Central memory CD8-positive, alpha-beta T cell (primary cell): ENCODE measurements around the gene EGFR.

Experiments
- ATAC-seq: fragments of 150-1000 bp; cut with Tn5 transposase; replicated peaks from 2 replicates; pipeline ENCODE4 v1.10.0; 2022; ENCODE audit warnings: mild to moderate bottlenecking, moderate FRiP score, moderate number of reproducible peaks; ENCODE audit not compliant: poor library complexity, severe bottlenecking; ENCODE audit errors: extremely low read depth
- DNase-seq, 2 donors: peaks; one replicate each; pipeline ENCODE4 v3.0.0; 2021; ENCODE audit warnings: low spot score in 2 of 2
- H3K27ac Mint-ChIP-seq: one replicate; pipeline ENCODE4 v1.8.0; 2022; ENCODE audit warnings: low read depth, mild to moderate bottlenecking, moderate library complexity, mixed read lengths
- H3K27me3 Mint-ChIP-seq: one replicate; pipeline ENCODE4 v1.8.0; 2022; ENCODE audit warnings: mixed read lengths
- H3K36me3 Mint-ChIP-seq: one replicate; pipeline ENCODE4 v1.8.0; 2022; ENCODE audit warnings: mild to moderate bottlenecking, moderate library complexity, mixed read lengths; ENCODE audit not compliant: insufficient read depth
- H3K4me1 Mint-ChIP-seq: one replicate; pipeline ENCODE4 v1.8.0; 2022; ENCODE audit warnings: mixed read lengths
- H3K4me3 Mint-ChIP-seq: one replicate; pipeline ENCODE4 v1.8.0; 2022; ENCODE audit warnings: mild to moderate bottlenecking, moderate library complexity, mixed read lengths
- H3K9me3 Mint-ChIP-seq: one replicate; pipeline ENCODE4 v1.8.0; 2022; ENCODE audit warnings: mixed read lengths

Gene EGFR

DNA sequence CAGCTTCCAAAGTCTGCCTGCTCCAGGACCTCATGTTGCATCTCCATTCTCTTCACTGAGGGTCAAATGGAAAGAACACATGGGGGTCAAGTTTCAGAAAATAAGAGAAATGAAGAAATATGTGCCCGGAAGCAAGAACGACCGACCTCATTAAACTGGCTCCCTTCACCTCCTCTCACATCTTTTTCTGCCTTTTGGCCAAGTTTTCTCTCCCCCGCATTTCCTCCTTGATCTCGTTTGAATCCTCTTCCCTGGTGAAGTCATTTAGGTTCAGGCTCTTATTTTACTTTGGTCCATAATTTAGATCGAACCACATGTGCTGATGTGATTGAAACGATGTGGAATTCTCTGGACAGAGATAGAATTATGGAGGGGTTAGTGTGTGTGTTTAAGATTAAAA lies 44.2 kb downstream of the EGFR start:
- Mint-ChIP-seq H3K9me3 (no peaks in the 10 kb centered on the region), H3K4me1 (no peaks in the 10 kb centered on the region), H3K4me3 (no peak overlapping the region), H3K27ac (no peak overlapping the region), H3K36me3 (no peaks in the 10 kb centered on the region), H3K27me3 (peaks cover 54% of the 10 kb centered on the region)
- DNase-seq = no peak
- ATAC-seq = no peak

DNA sequence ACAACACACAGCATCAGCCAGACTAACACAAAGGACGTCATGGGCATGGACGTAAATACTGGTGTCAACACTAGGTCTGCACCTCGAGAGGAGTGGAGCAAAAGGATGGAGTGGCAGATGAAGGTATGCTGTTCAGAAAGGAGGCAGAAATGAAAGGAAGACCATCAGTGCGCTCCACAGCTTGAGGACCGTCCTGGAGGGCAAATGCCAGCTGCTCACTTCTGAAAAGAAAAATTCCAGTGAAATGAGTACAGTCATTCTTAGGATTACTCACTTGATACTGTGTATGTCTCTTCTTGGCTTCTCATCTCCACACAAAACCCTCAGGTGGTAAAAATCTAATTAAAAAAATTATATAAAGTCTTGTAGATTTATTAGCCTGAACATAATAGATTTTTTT lies 44.8 kb downstream of the EGFR start:
- Mint-ChIP-seq H3K27me3 (peaks cover 60% of the 10 kb centered on the region), H3K36me3 (no peaks in the 10 kb centered on the region), H3K4me1 (no peaks in the 10 kb centered on the region)

DNA sequence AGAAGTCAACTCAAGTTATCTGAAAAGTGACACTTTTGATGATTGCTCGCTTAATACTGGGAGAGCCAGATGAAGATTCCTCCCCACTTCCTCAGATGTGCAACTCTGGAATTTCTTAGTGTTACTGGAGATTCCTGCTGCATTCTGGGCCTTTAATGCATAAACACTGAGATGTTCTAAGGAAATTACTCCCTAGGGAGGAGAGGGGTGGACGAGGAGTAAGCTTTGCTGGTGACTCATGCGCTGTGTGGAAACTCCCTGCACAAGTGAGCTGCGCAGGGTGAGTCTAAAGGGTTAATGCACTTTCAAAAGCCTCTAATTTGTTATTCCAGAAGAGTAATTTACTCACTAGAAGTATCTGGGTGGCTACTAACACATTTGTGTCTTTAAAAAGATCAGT lies 46.3 kb downstream of the EGFR start:
- no peaks in the 10 kb centered on the region for H3K36me3 Mint-ChIP-seq
- no peak overlapping the region for H3K4me3 Mint-ChIP-seq
- DNase-seq = no peak
- H3K4me1 Mint-ChIP-seq = no peaks in the 10 kb centered on the region
- H3K27ac Mint-ChIP-seq = no peak overlapping the region
- no peak for ATAC-seq
- H3K27me3 Mint-ChIP-seq = peaks cover 74% of the 10 kb centered on the region
- no peaks in the 10 kb centered on the region for H3K9me3 Mint-ChIP-seq

More for the DNA sequence above, 44.8 kb downstream of the EGFR start:
- Mint-ChIP-seq H3K27ac (no peak overlapping the region), H3K9me3 (no peaks in the 10 kb centered on the region), H3K4me3 (no peak overlapping the region)
- DNase-seq = no peak
- ATAC-seq = no peak

DNA sequence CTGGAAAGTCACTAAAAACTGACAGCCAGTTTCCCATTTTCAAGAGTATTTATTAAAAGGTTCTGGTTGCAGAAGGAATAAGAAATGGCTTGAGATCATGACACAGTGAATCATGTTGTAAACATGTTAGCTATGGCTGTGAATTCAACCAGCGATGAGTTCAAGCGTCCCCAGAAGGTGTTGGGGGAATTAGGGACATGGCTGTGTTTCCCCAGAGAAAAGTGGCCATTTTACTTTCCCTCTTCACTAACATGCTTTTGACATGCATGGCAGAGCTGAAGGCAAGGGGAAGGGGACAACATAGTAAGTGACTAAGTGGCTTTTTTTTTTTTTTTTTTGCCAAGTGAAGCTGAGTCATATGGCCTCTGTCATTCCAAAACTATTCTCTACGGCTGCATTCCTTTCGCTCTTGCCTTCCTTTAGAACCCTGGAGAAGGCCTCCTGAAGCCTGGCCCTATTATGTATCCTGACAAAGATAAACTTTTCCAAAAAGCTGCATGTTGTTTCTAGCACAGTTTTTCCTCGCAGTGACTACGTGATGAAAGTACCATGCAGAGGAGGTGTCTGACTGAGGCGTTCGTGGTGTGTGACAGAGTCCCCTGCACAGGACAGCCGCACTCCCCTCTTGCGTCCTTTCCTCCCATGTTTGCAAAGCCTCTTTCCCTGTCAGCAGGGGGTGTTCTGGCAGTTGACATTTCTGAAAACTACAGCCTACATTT lies 46.9 kb downstream of the EGFR start:
- no peaks in the 10 kb centered on the region for H3K4me1 Mint-ChIP-seq
- no peaks in the 10 kb centered on the region for H3K36me3 Mint-ChIP-seq
- ATAC-seq (no peak), DNase-seq (no peak)
- peaks cover 70% of the 10 kb centered on the region for H3K27me3 Mint-ChIP-seq
- H3K27ac Mint-ChIP-seq = no peak overlapping the region
- H3K4me3 Mint-ChIP-seq = no peak overlapping the region
- H3K9me3 Mint-ChIP-seq = no peaks in the 10 kb centered on the region

DNA sequence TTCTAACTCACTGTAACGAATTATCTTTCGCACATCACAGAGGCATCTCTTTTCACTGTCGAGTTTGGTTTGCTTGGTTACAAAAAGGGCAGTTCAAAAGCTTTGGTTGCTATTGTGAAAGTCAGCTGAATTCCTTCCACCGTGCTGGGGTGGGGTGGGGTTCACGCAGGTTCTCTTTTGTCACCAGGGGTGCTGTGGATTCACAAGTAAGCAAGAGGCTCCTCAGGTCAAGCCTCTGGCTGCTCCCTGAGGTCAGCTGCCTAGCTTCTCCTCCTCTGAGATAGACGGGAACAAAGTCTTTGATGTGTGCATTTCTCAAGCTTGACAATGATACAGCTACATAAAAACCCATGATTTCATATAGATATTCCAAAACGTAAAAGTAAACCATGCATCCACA lies 47.7 kb downstream of the EGFR start:
- no peak overlapping the region for H3K27ac Mint-ChIP-seq
- DNase-seq (no peak), ATAC-seq (no peak)
- H3K4me1 Mint-ChIP-seq = no peaks in the 10 kb centered on the region
- H3K4me3 Mint-ChIP-seq = no peak overlapping the region
- H3K9me3 Mint-ChIP-seq = no peaks in the 10 kb centered on the region
- H3K36me3 Mint-ChIP-seq = no peaks in the 10 kb centered on the region
- peaks cover 73% of the 10 kb centered on the region for H3K27me3 Mint-ChIP-seq

DNA sequence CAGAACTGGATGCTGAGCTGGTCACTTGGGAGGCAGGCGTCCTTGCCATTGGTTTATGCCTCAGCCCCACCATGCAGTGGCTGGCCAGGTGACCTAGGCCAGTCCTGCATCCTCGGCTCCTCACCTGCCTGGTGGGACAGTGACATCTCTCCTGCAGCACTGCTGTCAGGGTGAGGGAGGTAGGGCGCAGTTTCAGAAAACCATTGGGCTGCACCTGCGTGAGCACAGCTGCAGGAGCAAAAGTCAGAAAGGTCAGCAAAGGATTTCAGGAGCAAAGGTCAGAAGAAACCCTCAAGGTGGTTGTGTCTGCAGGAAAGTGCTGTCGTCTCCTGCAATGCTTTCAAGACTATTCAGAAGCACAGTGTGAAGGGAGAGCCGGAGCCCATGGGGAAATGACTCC lies 48.1 kb downstream of the EGFR start:
- Mint-ChIP-seq H3K27me3 (peaks cover 69% of the 10 kb centered on the region), H3K4me1 (no peaks in the 10 kb centered on the region), H3K36me3 (no peaks in the 10 kb centered on the region), H3K27ac (no peak overlapping the region), H3K4me3 (no peak overlapping the region), H3K9me3 (no peaks in the 10 kb centered on the region)
- DNase-seq (no peak), ATAC-seq (no peak)

DNA sequence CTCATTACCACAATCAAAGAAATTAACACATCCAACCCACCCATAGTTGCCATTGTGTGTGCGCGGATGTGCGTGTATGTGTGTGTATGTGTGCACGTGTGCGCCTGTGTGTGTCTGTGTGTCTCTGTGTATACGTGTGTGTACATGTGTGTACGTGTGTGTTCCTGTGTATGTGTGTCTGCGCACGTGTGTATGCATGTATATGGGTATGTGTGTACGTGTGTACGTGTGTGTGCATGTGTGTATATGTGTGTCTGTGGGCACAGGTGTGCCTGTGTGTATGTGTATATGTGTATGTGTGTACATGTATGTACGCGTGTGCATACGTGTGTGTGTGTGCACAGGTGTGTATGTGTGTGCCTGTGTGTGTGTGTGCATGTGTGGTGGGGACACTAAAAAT lies 48.9 kb downstream of the EGFR start:
- no peak overlapping the region for H3K4me3 Mint-ChIP-seq

DNA sequence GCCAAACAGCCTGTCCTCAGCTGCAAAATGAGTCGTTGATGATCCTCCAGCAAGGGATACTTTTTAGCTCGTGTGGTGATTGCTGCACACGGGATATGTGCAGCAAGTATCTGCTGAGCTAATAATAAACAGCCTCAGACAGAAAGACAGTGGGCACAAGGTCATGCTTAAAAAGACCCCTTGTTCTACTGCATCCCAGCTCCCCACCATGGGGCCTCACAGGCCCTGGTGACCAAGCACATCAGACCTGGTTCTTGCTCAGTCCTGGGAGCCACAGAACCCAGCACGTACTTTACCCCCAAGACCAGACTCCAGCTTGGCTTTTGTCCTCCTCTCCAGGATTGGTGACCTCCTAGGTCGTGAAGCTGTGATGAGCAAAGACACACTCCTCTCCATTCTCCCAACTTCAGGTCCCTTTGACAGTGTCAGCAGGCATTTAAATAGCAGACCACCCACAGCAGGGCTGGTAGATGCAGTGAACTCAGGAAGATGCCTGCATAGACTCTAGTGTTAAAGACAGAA lies 50.5 kb downstream of the EGFR start:
- H3K27me3 Mint-ChIP-seq = peaks cover 45% of the 10 kb centered on the region
- peaks cover 1% of the 10 kb centered on the region for H3K36me3 Mint-ChIP-seq
- ATAC-seq (no peak), DNase-seq (no peak)
- peaks cover 12% of the 10 kb centered on the region for H3K4me1 Mint-ChIP-seq
- no peak overlapping the region for H3K27ac Mint-ChIP-seq
- H3K9me3 Mint-ChIP-seq = no peaks in the 10 kb centered on the region
- H3K4me3 Mint-ChIP-seq = no peak overlapping the region

More for the DNA sequence above, 48.9 kb downstream of the EGFR start:
- no peak for ATAC-seq
- H3K27me3 Mint-ChIP-seq = peaks cover 61% of the 10 kb centered on the region
- H3K9me3 Mint-ChIP-seq = no peaks in the 10 kb centered on the region
- no peak for DNase-seq
- no peaks in the 10 kb centered on the region for H3K4me1 Mint-ChIP-seq
- no peak overlapping the region for H3K27ac Mint-ChIP-seq
- no peaks in the 10 kb centered on the region for H3K36me3 Mint-ChIP-seq

DNA sequence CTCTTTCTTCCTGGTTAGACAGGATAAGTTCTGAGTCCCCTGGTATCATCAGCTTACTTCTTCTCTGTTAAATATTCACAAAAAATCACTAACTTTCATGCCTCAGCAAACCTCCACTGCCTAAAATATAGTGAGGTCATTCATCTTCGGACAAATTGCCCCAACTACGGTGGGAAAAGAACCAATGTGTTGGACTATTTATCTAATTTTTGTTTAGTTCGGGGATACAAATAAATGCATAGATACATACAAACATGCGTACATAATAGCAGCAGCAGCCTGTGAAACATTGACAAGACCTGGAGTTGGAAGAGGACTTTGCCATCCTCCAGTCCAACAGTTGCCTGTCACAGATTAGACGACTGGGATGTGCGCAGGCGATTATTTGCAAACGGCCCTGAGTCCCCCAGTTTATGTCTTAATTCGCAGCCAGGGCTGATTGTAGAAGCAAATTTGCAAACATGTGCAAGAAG lies 51.5 kb downstream of the EGFR start:
- no peak overlapping the region for H3K4me3 Mint-ChIP-seq
- H3K4me1 Mint-ChIP-seq = peaks cover 12% of the 10 kb centered on the region
- peaks cover 1% of the 10 kb centered on the region for H3K36me3 Mint-ChIP-seq
- H3K27me3 Mint-ChIP-seq = peaks cover 38% of the 10 kb centered on the region
- no peak overlapping the region for H3K27ac Mint-ChIP-seq
- H3K9me3 Mint-ChIP-seq = no peaks in the 10 kb centered on the region
- ATAC-seq = no peak
- no peak for DNase-seq

DNA sequence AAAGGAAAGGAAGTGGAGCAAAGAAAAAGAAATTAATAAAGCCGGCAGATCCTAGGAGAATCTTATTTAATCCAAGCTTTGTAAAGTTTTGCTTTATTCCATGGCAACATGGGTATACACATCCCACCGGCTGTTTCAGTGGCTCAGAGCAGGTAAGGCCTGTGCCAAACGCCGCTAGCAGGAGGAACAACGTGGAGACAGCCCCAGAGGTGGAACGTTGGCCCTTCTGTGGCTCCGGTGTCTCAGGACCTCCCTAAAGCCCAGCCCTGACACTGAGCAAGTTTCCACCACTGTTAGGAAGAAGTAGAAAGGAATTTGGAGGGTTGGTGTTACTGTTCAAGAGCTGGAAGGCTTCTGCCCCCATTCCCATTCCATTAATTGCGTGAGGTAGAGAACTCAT lies 52.0 kb downstream of the EGFR start:
- Mint-ChIP-seq H3K27me3 (peaks cover 38% of the 10 kb centered on the region), H3K4me3 (no peak overlapping the region), H3K27ac (no peak overlapping the region), H3K9me3 (no peaks in the 10 kb centered on the region), H3K36me3 (peaks cover 1% of the 10 kb centered on the region), H3K4me1 (peaks cover 12% of the 10 kb centered on the region)
- DNase-seq = no peak
- ATAC-seq = no peak

DNA sequence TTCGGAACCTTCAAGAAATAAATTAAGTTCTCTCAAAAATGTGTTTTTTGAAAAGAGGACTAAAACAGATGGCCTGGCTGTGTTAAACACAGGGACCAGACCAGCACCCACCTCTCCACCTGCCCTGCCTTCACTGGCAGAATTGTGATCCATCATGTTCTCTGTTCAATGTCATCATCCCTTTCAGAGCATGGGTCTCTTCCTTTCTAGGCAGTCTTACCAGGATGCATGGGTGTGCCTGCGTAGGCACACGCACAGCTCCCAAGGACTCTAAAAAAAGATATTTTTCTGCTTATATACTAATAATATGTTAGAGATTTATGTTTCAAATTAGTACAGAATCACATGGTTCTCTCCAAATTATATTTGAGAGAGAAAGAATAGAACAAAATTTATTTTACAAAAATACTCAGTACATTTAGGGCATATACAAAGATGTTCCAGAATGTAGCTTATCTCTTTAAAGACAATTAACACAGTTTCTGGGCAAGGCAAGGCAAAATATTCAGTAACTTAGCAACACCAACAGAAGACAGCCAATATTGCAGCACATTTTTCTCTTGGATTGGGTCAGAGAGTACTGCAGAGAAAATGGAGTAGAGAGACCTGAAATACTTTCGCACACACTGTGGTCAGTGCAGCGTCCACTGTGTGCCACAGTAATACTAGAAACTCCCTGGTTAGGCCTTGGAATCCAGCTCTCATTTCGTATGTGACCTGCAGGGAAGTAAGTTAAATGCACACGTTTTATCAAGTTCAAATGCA lies 52.8 kb downstream of the EGFR start:
- no peak overlapping the region for H3K4me3 Mint-ChIP-seq
- no peak for ATAC-seq
- peaks cover 37% of the 10 kb centered on the region for H3K27me3 Mint-ChIP-seq
- peaks cover 1% of the 10 kb centered on the region for H3K36me3 Mint-ChIP-seq
- no peaks in the 10 kb centered on the region for H3K9me3 Mint-ChIP-seq
- H3K4me1 Mint-ChIP-seq = peaks cover 12% of the 10 kb centered on the region
- no peak overlapping the region for H3K27ac Mint-ChIP-seq
- DNase-seq = no peak

DNA sequence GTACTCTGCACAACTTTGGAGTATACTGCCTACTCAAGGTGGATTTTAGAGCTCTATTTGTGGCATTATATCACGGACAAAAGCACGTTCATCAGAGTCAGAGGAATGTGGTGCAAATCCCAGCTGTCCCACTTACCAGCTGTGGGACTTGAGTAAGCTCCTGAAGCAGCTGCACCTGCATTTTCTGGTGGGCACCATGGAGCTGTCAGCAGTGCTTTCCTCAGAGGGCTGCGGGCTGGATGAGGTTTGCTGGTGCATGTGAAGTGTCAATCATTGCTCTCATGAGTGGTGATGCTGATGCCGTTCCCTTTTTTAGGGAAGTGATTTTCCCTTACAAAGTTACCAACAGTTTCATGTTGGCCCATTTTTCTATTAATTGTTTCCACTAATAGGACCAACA lies 53.4 kb downstream of the EGFR start:
- H3K27me3 Mint-ChIP-seq = peaks cover 30% of the 10 kb centered on the region
- DNase-seq (no peak), ATAC-seq (no peak)
- H3K4me1 Mint-ChIP-seq = peaks cover 12% of the 10 kb centered on the region
- H3K9me3 Mint-ChIP-seq = no peaks in the 10 kb centered on the region
- no peak overlapping the region for H3K4me3 Mint-ChIP-seq
- peaks cover 1% of the 10 kb centered on the region for H3K36me3 Mint-ChIP-seq
- no peak overlapping the region for H3K27ac Mint-ChIP-seq

DNA sequence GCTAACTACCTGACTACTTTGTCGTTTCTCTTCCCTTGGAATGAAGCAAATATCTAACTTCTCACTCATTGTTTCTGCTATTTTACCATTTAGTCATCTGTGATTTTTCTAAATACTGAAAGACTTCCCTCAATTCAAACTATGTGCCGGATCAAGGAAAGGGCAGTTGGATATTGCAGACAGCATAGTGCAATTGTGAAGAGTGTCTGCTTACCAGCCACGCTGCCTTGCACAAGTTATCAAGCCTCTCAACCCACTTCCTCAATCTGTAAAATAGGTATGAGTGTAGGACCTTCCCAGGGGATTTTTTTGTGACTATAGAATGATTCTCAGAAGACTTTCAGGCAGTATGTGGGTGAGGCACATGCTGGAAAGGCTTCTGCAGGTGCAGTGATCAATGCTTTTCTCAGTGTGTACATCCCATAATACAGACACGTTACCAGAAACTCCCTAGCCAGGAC lies 54.3 kb downstream of the EGFR start:
- no peak overlapping the region for H3K27ac Mint-ChIP-seq
- DNase-seq (no peak), ATAC-seq (no peak)
- H3K4me3 Mint-ChIP-seq = no peak overlapping the region
- H3K4me1 Mint-ChIP-seq = peaks cover 12% of the 10 kb centered on the region
- peaks cover 29% of the 10 kb centered on the region for H3K27me3 Mint-ChIP-seq
- H3K9me3 Mint-ChIP-seq = no peaks in the 10 kb centered on the region
- H3K36me3 Mint-ChIP-seq = peaks cover 1% of the 10 kb centered on the region
